IMR-90 (cell line): ENCODE measurements around the gene KAT2B.

Experiments
- BHLHE40 ChIP-seq: fragments of 150-350 bp; IDR thresholded peaks from 2 replicates; pipeline ENCODE4 v1.6.1; 2016; ENCODE audit warnings: mild to moderate bottlenecking, low read depth, low read length
- CEBPB ChIP-seq: IDR thresholded peaks from 2 replicates; pipeline ENCODE4 v1.6.1; 2012; ENCODE audit warnings: low read depth, low read length, improper control_type of control experiment
- CTCF ChIP-seq: conservative IDR thresholded peaks from 2 replicates; pipeline ENCODE4 v1.5.1; 2012; ENCODE audit warnings: mild to moderate bottlenecking, low read depth, low read length, improper control_type of control experiment
- ELK1 ChIP-seq: fragments of 150-350 bp; IDR thresholded peaks from 2 replicates; pipeline ENCODE4 v1.6.1; 2016; ENCODE audit warnings: low read depth, mild to moderate bottlenecking, low read length, moderate library complexity, borderline replicate concordance
- FOS ChIP-seq: fragments of 150-350 bp; IDR thresholded peaks from 2 replicates; pipeline ENCODE4 v1.6.1; 2016; ENCODE audit warnings: low read depth, low read length
- MAFK ChIP-seq: IDR thresholded peaks from 2 replicates; pipeline ENCODE4 v1.6.1; 2012; ENCODE audit warnings: low read depth, low read length, improper control_type of control experiment
- MXI1 ChIP-seq: IDR thresholded peaks from 2 replicates; pipeline ENCODE4 v1.6.1; 2012; ENCODE audit warnings: low read depth, mild to moderate bottlenecking, low read length, moderate library complexity, borderline replicate concordance
- POLR2A ChIP-seq: IDR thresholded peaks from 2 replicates; pipeline ENCODE4 v1.6.1; 2012; ENCODE audit warnings: mild to moderate bottlenecking, low read depth, low read length
- RAD21 ChIP-seq: IDR thresholded peaks from 2 replicates; pipeline ENCODE4 v1.6.1; 2012; ENCODE audit warnings: low read length, improper control_type of control experiment
- RCOR1 ChIP-seq: IDR thresholded peaks from 2 replicates; pipeline ENCODE4 v1.6.1; 2012; ENCODE audit warnings: mild to moderate bottlenecking, low read length, improper control_type of control experiment; ENCODE audit not compliant: insufficient replicate concordance
- RFX5 ChIP-seq: IDR thresholded peaks from 2 replicates; pipeline ENCODE4 v1.8.0; 2012; ENCODE audit warnings: low read depth, mild to moderate bottlenecking, low read length, moderate library complexity
- SMC3 ChIP-seq: fragments of 150-350 bp; IDR thresholded peaks from 2 replicates; pipeline ENCODE4 v1.6.1; 2016; ENCODE audit warnings: low read depth, mild to moderate bottlenecking, antibody characterized with exemption, low read length, moderate library complexity
- TF ChIP-seq, protein P1 (sequence below): fragments of 150-350 bp; IDR thresholded peaks from 2 replicates; pipeline ENCODE4 v1.6.1; 2017; ENCODE audit warnings: mild to moderate bottlenecking, antibody characterized with exemption, low read length, low read depth

- TF ChIP-seq CTCF, result no peak
- TF ChIP-seq RCOR1, result no peak
- TF ChIP-seq POLR2A, result no peak
- no peak for TF ChIP-seq CEBPB
- TF ChIP-seq FOS, result no peak
- no peak for TF ChIP-seq RFX5
- TF ChIP-seq, protein P1, sequence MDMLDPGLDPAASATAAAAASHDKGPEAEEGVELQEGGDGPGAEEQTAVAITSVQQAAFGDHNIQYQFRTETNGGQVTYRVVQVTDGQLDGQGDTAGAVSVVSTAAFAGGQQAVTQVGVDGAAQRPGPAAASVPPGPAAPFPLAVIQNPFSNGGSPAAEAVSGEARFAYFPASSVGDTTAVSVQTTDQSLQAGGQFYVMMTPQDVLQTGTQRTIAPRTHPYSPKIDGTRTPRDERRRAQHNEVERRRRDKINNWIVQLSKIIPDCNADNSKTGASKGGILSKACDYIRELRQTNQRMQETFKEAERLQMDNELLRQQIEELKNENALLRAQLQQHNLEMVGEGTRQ, result no peak
- no peak for TF ChIP-seq BHLHE40
- TF ChIP-seq ELK1, result no peak
- no peak for TF ChIP-seq SMC3
- no peak for TF ChIP-seq RAD21
- TF ChIP-seq MAFK, result no peak
- TF ChIP-seq MXI1, result no peak
Measured at GRCh38 chr3:20042331-20042730, 2.1 kb downstream of the KAT2B start.
